22Rv1 (cell line): ENCODE results near the gene HOXD3.
A peak's percentile ranks its signal among the peaks of the same experiment; 100 is the strongest.

Experiments used
- H3K27ac ChIP-seq: fragments of 450-650 bp; 2 replicates; pipeline ENCODE4 v1.5.1; 2017
- ZFX ChIP-seq: fragments of 450-650 bp; IDR thresholded peaks from 2 replicates; pipeline ENCODE4 v1.6.1; 2017; ENCODE audit warnings: antibody characterized with exemption, borderline replicate concordance
- TF ChIP-seq, protein P1 (sequence below): fragments of 450-650 bp; IDR thresholded peaks from 2 replicates; pipeline ENCODE4 v1.5.1; 2017; ENCODE audit warnings: mild to moderate bottlenecking

HOXD3 gene

DNA sequence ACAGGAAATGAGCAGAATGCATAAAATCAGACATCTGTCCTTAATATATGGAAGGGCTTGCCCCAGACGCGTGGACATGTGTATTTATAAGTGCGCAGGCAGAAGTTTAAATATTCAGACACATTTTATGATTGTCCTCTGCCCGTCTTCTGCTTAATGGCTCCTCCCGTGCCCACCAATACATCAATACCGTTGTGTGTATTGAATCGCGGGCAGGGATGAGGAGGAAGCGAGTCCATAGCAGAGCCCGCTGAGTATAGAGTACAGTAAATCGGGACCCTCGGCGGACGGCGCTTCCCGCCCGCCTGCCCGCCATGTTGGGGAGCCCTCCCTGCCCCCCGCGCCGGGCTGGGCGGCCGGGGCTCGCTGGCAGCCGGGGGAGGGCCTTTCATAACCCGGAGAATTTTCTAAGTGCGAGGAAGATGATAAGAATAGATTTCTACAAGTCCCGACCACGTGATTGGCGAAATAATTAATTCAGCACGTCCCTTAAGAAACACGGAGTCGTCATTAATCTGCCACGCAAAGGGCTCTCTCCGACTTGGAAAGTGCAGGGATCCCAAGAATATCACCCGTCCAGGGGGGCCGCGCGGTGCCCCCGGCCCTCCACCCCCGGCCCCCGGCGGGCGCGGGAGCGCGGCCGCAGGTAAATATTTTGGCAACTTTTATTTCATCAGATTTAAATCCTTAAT is at the start of gene HOXD3:
Gene HOXD3 (plus strand): TSS at position 501 of the 692 bp plus-strand sequence. CDS start 11,808 bp downstream, outside the sequence.
- no peak for TF ChIP-seq ZFX
- TF ChIP-seq, protein P1, sequence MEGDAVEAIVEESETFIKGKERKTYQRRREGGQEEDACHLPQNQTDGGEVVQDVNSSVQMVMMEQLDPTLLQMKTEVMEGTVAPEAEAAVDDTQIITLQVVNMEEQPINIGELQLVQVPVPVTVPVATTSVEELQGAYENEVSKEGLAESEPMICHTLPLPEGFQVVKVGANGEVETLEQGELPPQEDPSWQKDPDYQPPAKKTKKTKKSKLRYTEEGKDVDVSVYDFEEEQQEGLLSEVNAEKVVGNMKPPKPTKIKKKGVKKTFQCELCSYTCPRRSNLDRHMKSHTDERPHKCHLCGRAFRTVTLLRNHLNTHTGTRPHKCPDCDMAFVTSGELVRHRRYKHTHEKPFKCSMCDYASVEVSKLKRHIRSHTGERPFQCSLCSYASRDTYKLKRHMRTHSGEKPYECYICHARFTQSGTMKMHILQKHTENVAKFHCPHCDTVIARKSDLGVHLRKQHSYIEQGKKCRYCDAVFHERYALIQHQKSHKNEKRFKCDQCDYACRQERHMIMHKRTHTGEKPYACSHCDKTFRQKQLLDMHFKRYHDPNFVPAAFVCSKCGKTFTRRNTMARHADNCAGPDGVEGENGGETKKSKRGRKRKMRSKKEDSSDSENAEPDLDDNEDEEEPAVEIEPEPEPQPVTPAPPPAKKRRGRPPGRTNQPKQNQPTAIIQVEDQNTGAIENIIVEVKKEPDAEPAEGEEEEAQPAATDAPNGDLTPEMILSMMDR, result no peak
- H3K27ac ChIP-seq, result no peak within 1 kb of the TSS

DNA sequence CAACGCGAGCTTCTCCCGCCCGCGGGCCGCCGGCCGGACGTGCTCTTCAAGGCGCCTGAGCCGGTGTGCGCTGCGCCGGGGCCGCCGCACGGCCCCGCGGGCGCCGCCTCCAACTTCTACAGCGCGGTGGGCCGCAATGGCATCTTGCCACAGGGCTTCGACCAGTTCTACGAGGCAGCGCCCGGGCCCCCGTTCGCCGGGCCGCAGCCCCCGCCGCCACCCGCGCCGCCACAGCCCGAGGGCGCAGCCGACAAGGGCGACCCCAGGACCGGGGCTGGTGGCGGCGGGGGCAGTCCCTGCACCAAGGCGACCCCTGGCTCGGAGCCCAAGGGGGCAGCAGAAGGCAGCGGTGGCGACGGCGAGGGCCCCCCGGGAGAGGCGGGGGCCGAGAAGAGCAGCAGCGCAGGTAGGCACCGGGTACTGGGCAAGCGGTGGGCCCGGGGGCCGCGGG is 49.4 kb upstream of the HOXD3 start:
- no peak overlapping the region for H3K27ac ChIP-seq
- no peak for TF ChIP-seq ZFX
- TF ChIP-seq, protein P1, result no peak

DNA sequence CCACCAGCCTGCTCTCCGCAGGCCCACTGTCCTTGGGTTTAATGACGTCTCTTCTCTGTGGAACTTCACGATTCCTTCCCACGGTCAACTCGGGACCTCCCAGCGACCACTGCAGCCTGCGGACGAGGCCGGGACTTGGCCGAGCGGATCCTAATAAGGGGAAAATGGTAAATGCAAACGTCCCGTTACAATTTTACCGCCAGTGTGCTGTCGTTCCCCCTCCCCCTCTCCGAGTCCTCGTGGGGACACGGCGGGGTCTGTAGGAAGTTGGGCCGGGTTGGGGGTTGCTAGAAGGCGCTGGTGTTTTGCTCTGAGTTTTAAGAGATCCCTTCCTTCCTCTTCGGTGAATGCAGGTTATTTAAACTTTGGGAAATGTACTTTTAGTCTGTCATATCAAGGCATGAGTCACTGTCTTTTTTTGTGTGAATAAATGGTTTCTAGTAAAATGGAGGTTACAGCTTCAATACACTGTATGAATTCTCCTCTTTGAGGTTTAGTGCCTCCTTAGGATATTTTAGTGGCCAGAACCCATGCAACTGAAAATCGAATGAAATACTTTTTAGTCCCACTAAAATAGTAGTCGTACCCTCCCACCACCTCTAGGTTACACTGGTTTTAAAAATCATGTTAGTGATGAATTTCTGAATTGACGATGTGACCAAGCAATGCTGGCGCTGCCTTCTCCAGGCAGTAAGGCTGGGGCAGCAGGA is 47.8 kb upstream of the HOXD3 start:
- no peak overlapping the region for H3K27ac ChIP-seq
- TF ChIP-seq ZFX, result no peak
- TF ChIP-seq, protein P1, result no peak

DNA sequence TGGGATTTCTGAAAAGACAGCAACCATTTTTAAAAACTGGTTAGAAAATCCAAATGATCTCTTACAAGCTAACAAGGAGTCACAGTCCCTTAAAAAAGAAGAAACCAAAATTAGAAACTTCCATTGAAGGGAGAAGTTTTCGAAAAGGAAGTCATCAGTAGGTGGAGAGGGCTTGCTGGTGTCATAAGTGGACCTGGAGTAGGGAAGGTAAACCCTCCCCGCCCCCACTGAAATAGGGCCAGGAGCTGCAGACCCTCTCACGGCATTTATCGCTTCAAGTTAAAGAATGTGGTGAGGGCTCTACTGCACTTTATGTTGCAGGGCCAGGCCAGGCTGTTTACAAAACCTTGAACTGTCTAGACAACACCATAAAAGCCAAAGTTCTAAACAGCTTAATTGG is 47.2 kb upstream of the HOXD3 start:
- no peak overlapping the region for H3K27ac ChIP-seq
- TF ChIP-seq ZFX, result no peak
- TF ChIP-seq, protein P1, result no peak

DNA sequence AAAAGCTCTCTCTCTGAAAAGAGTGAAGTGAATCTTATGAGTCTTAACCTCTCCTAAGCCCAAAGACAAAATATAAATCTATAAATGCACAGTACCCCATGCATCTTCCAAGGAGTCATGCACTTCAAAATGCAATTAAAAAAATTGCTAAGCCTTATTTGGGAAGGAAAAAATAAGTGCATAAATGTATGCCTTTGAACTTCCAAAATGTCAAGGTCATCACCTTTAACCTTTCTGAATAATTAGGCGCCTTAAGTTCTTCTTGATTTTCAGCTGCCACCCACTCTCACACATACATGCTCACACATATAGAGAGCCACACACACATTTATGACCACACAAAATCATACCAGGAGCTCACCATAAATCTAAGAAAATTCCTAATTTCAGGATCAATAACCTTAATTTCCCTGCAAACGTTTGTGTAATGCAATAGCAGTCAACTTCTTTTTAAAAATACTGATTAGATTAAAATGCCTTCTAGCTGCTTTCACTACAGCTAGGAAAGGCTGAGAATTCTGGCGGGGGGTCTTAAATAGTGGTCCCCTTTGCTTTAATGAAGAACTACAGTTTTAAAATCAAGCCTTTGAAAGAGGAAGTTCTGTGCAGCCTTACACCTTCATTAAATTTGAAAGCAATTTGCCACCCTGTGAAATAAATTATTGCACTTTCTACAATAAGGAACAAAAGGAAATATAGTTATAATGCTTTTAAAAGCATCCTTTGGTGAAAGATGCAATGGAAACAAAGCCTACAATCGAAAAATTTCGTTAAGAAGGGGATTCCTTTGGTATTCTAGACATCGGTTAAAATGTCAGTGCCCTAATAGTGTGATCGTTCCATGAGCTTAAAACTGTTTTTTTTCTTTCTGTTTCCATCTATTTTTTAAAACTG is 46.4 kb upstream of the HOXD3 start:
- TF ChIP-seq, protein P1, result no peak
- no peak for TF ChIP-seq ZFX
- H3K27ac ChIP-seq, result no peak overlapping the region

DNA sequence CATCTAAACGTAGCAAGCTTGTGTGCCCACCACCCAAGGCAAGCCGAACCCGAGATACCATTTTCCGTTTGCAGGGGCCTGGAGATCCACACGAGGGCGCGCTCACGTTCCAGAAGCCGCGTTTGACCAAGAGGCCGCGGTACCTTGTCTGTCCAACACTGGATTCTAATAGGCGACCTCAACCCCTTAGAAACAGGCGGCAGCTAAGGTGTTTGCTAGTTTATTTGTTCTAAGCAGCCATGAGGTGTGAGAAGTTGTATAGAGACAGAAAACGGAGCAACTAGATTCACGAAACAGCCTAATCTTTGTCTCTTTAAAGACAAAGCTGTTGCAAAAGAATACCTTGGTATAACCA is 45.8 kb upstream of the HOXD3 start:
- TF ChIP-seq, protein P1, result peak; percentile 78
- no peak for TF ChIP-seq ZFX
- H3K27ac ChIP-seq, result no peak overlapping the region
